ENCODE data around the gene MYDGF. TPM values are rescaled to one million over a fixed set of nuclear protein-coding genes. Genes with fewer than 3 reads are reported as not detected.

MYDGF gene
- total RNA-seq, 1 donor from 2014 or later, result 44.4 TPM

GRCh38 chr19:4701557-4701956 lies 31.4 kb upstream of the MYDGF start:
- Histone ChIP-seq H3K4me1 (ENCODE audit: control insufficient read depth in 3 of 3, insufficient read depth in 3 of 3, low read length in 3 of 3) (peaks cover 23 to 52% (median 25%) of the 10 kb centered on the region in 3 donors), H3K36me3 (ENCODE audit: control insufficient read depth in 3 of 3, insufficient read depth in 3 of 3, low read length in 3 of 3) (peaks cover 49 to 69% (median 64%) of the 10 kb centered on the region in 3 donors), H3K9ac (ENCODE audit: low read depth in 1 of 3, low read length in 3 of 3) (no peak overlapping the region), H3K27me3 (ENCODE audit: control insufficient read depth in 3 of 3, insufficient read depth in 3 of 3, low read length in 3 of 3) (no peaks in the 10 kb centered on the region), H3K9me3 (ENCODE audit: control insufficient read depth in 3 of 3, low read length in 3 of 3) (no peaks in the 10 kb centered on the region), H3K27ac (ENCODE audit: low read depth, low read length) (no peak overlapping the region), H3K4me3 (ENCODE audit: low read length in 3 of 3) (no peak overlapping the region)

- Histone ChIP-seq H3K9ac (ENCODE audit: low read depth in 1 of 3, low read length in 3 of 3) (no peak overlapping the region), H3K9me3 (ENCODE audit: control insufficient read depth in 3 of 3, low read length in 3 of 3) (no peaks in the 10 kb centered on the region), H3K27me3 (ENCODE audit: control insufficient read depth in 3 of 3, insufficient read depth in 3 of 3, low read length in 3 of 3) (no peaks in the 10 kb centered on the region), H3K36me3 (ENCODE audit: control insufficient read depth in 3 of 3, insufficient read depth in 3 of 3, low read length in 3 of 3) (peaks cover 49 to 67% (median 64%) of the 10 kb centered on the region in 3 donors), H3K27ac (ENCODE audit: low read depth, low read length) (no peak overlapping the region), H3K4me3 (ENCODE audit: low read length in 3 of 3) (no peak overlapping the region), H3K4me1 (ENCODE audit: control insufficient read depth in 3 of 3, insufficient read depth in 3 of 3, low read length in 3 of 3) (peaks cover 23 to 52% (median 24%) of the 10 kb centered on the region in 3 donors)
These were observed 30.5 kb upstream of the MYDGF start for GRCh38 chr19:4700693-4700970.

GRCh38 chr19:4699826-4700692 lies 29.9 kb upstream of the MYDGF start:
- no peaks in the 10 kb centered on the region for H3K27me3 ChIP-seq (ENCODE audit: control insufficient read depth in 3 of 3, insufficient read depth in 3 of 3, low read length in 3 of 3)
- no peak overlapping the region for H3K4me3 ChIP-seq (ENCODE audit: low read length in 3 of 3)
- peaks cover 25 to 52% (median 29%) of the 10 kb centered on the region in 3 donors for H3K4me1 ChIP-seq (ENCODE audit: control insufficient read depth in 3 of 3, insufficient read depth in 3 of 3, low read length in 3 of 3)
- peaks cover 51 to 69% (median 64%) of the 10 kb centered on the region in 3 donors for H3K36me3 ChIP-seq (ENCODE audit: control insufficient read depth in 3 of 3, insufficient read depth in 3 of 3, low read length in 3 of 3)
- H3K9me3 ChIP-seq (ENCODE audit: control insufficient read depth in 3 of 3, low read length in 3 of 3), result no peaks in the 10 kb centered on the region
- no peak overlapping the region for H3K27ac ChIP-seq (ENCODE audit: low read depth, low read length)
- H3K9ac ChIP-seq (ENCODE audit: low read depth in 1 of 3, low read length in 3 of 3), result no peak overlapping the region

- peak overlapping the region; percentile 98 for H3K27ac ChIP-seq (ENCODE audit: low read depth, low read length)
- H3K9me3 ChIP-seq (ENCODE audit: control insufficient read depth in 3 of 3, low read length in 3 of 3), result no peaks in the 10 kb centered on the region
- H3K36me3 ChIP-seq (ENCODE audit: control insufficient read depth in 3 of 3, insufficient read depth in 3 of 3, low read length in 3 of 3), result peaks cover 61 to 68% (median 64%) of the 10 kb centered on the region in 3 donors
- no peak overlapping the region for H3K4me3 ChIP-seq (ENCODE audit: low read length in 3 of 3)
- H3K27me3 ChIP-seq (ENCODE audit: control insufficient read depth in 3 of 3, insufficient read depth in 3 of 3, low read length in 3 of 3), result no peaks in the 10 kb centered on the region
- H3K4me1 ChIP-seq (ENCODE audit: control insufficient read depth in 3 of 3, insufficient read depth in 3 of 3, low read length in 3 of 3), result peaks cover 39 to 66% (median 47%) of the 10 kb centered on the region in 3 donors
- peak overlapping the region in 1 of 3 donors; percentile 40 for H3K9ac ChIP-seq (ENCODE audit: low read depth in 1 of 3, low read length in 3 of 3)
These were observed 27.2 kb upstream of the MYDGF start for GRCh38 chr19:4697304-4697703.

- peak overlapping the region; percentile 54 to 81 (median 69) for H3K9ac ChIP-seq (ENCODE audit: low read depth in 1 of 3, low read length in 3 of 3)
- peak overlapping the region; percentile 98 for H3K27ac ChIP-seq (ENCODE audit: low read depth, low read length)
- peaks cover 42 to 60% (median 45%) of the 10 kb centered on the region in 3 donors for H3K4me1 ChIP-seq (ENCODE audit: control insufficient read depth in 3 of 3, insufficient read depth in 3 of 3, low read length in 3 of 3)
- H3K4me3 ChIP-seq (ENCODE audit: low read length in 3 of 3), result peak overlapping the region; percentile 18 to 63 (median 44)
- H3K36me3 ChIP-seq (ENCODE audit: control insufficient read depth in 3 of 3, insufficient read depth in 3 of 3, low read length in 3 of 3), result peaks cover 52 to 58% (median 56%) of the 10 kb centered on the region in 3 donors
- H3K27me3 ChIP-seq (ENCODE audit: control insufficient read depth in 3 of 3, insufficient read depth in 3 of 3, low read length in 3 of 3), result no peaks in the 10 kb centered on the region
- H3K9me3 ChIP-seq (ENCODE audit: control insufficient read depth in 3 of 3, low read length in 3 of 3), result no peaks in the 10 kb centered on the region
These were observed 25.1 kb upstream of the MYDGF start for GRCh38 chr19:4695224-4695731.

GRCh38 chr19:4694211-4694987 lies 24.3 kb upstream of the MYDGF start:
- peaks cover 42 to 60% (median 45%) of the 10 kb centered on the region in 3 donors for H3K4me1 ChIP-seq (ENCODE audit: control insufficient read depth in 3 of 3, insufficient read depth in 3 of 3, low read length in 3 of 3)
- peak overlapping the region; percentile 98 for H3K27ac ChIP-seq (ENCODE audit: low read depth, low read length)
- H3K27me3 ChIP-seq (ENCODE audit: control insufficient read depth in 3 of 3, insufficient read depth in 3 of 3, low read length in 3 of 3), result no peaks in the 10 kb centered on the region
- H3K9ac ChIP-seq (ENCODE audit: low read depth in 1 of 3, low read length in 3 of 3), result peak overlapping the region; percentile 68 to 81 (median 69)
- peaks cover 52 to 58% (median 56%) of the 10 kb centered on the region in 3 donors for H3K36me3 ChIP-seq (ENCODE audit: control insufficient read depth in 3 of 3, insufficient read depth in 3 of 3, low read length in 3 of 3)
- H3K9me3 ChIP-seq (ENCODE audit: control insufficient read depth in 3 of 3, low read length in 3 of 3), result no peaks in the 10 kb centered on the region
- peak overlapping the region; percentile 44 to 63 (median 59) for H3K4me3 ChIP-seq (ENCODE audit: low read length in 3 of 3)

GRCh38 chr19:4693471-4694121 lies 23.5 kb upstream of the MYDGF start:
- Histone ChIP-seq H3K27ac (ENCODE audit: low read depth, low read length) (peak overlapping the region; percentile 98), H3K36me3 (ENCODE audit: control insufficient read depth in 3 of 3, insufficient read depth in 3 of 3, low read length in 3 of 3) (peaks cover 53 to 61% (median 60%) of the 10 kb centered on the region in 3 donors), H3K4me1 (ENCODE audit: control insufficient read depth in 3 of 3, insufficient read depth in 3 of 3, low read length in 3 of 3) (peaks cover 42 to 60% (median 45%) of the 10 kb centered on the region in 3 donors), H3K9ac (ENCODE audit: low read depth in 1 of 3, low read length in 3 of 3) (peak overlapping the region; percentile 34 to 81 (median 68)), H3K4me3 (ENCODE audit: low read length in 3 of 3) (peak overlapping the region in 2 of 3 donors; percentile 6 to 27), H3K9me3 (ENCODE audit: control insufficient read depth in 3 of 3, low read length in 3 of 3) (no peaks in the 10 kb centered on the region), H3K27me3 (ENCODE audit: control insufficient read depth in 3 of 3, insufficient read depth in 3 of 3, low read length in 3 of 3) (no peaks in the 10 kb centered on the region)

GRCh38 chr19:4693078-4693350 lies 22.9 kb upstream of the MYDGF start:
- peaks cover 42 to 60% (median 45%) of the 10 kb centered on the region in 3 donors for H3K4me1 ChIP-seq (ENCODE audit: control insufficient read depth in 3 of 3, insufficient read depth in 3 of 3, low read length in 3 of 3)

GRCh38 chr19:4692251-4693077 lies 22.3 kb upstream of the MYDGF start:
- H3K27ac ChIP-seq (ENCODE audit: low read depth, low read length), result peak overlapping the region; percentile 98
- H3K4me1 ChIP-seq (ENCODE audit: control insufficient read depth in 3 of 3, insufficient read depth in 3 of 3, low read length in 3 of 3), result peaks cover 42 to 56% (median 45%) of the 10 kb centered on the region in 3 donors
- H3K27me3 ChIP-seq (ENCODE audit: control insufficient read depth in 3 of 3, insufficient read depth in 3 of 3, low read length in 3 of 3), result no peaks in the 10 kb centered on the region
- H3K4me3 ChIP-seq (ENCODE audit: low read length in 3 of 3), result peak overlapping the region in 1 of 3 donors; percentile 32
- H3K9ac ChIP-seq (ENCODE audit: low read depth in 1 of 3, low read length in 3 of 3), result peak overlapping the region; percentile 34 to 70 (median 43)
- peaks cover 51 to 62% (median 60%) of the 10 kb centered on the region in 3 donors for H3K36me3 ChIP-seq (ENCODE audit: control insufficient read depth in 3 of 3, insufficient read depth in 3 of 3, low read length in 3 of 3)
- H3K9me3 ChIP-seq (ENCODE audit: control insufficient read depth in 3 of 3, low read length in 3 of 3), result no peaks in the 10 kb centered on the region

More at GRCh38 chr19:4693078-4693350, 22.9 kb upstream of the MYDGF start:
- H3K27ac ChIP-seq (ENCODE audit: low read depth, low read length), result peak overlapping the region; percentile 98
- H3K9ac ChIP-seq (ENCODE audit: low read depth in 1 of 3, low read length in 3 of 3), result peak overlapping the region; percentile 34 to 70 (median 43)
- no peaks in the 10 kb centered on the region for H3K9me3 ChIP-seq (ENCODE audit: control insufficient read depth in 3 of 3, low read length in 3 of 3)
- no peaks in the 10 kb centered on the region for H3K27me3 ChIP-seq (ENCODE audit: control insufficient read depth in 3 of 3, insufficient read depth in 3 of 3, low read length in 3 of 3)
- H3K36me3 ChIP-seq (ENCODE audit: control insufficient read depth in 3 of 3, insufficient read depth in 3 of 3, low read length in 3 of 3), result peaks cover 53 to 62% (median 62%) of the 10 kb centered on the region in 3 donors
- peak overlapping the region in 1 of 3 donors; percentile 32 for H3K4me3 ChIP-seq (ENCODE audit: low read length in 3 of 3)

All from skeletal muscle tissue (tissue), 4 donors.